Ishikawa (cell line): ENCODE measurements around the gene CPA4.

Experiments used
- CEBPB ChIP-seq: IDR thresholded peaks from 2 replicates; pipeline ENCODE4 v1.6.1; 2012
- CREB1 ChIP-seq: IDR thresholded peaks from 2 replicates; pipeline ENCODE4 v1.6.1; 2012; ENCODE audit warnings: low read depth
- EGR1 ChIP-seq: IDR thresholded peaks from 2 replicates; pipeline ENCODE4 v1.6.1; 2012
- EP300 ChIP-seq: IDR thresholded peaks from 2 replicates; pipeline ENCODE4 v1.6.1; 2012; ENCODE audit warnings: borderline replicate concordance
- FOXM1 ChIP-seq: IDR thresholded peaks from 2 replicates; pipeline ENCODE4 v1.6.1; 2012; ENCODE audit warnings: low read depth, borderline replicate concordance
- TAF1 ChIP-seq: IDR thresholded peaks from 2 replicates; pipeline ENCODE4 v1.6.1; 2012; ENCODE audit warnings: low read depth, mild to moderate bottlenecking
- YY1 ChIP-seq: IDR thresholded peaks from 2 replicates; pipeline ENCODE4 v1.6.1; 2012; ENCODE audit warnings: low read depth
- TF ChIP-seq, protein P1 (sequence below): IDR thresholded peaks from 2 replicates; pipeline ENCODE4 v1.6.1; 2012; ENCODE audit warnings: low read depth, mild to moderate bottlenecking
- TF ChIP-seq, protein P2 (sequence below): IDR thresholded peaks from 2 replicates; pipeline ENCODE4 v1.6.1; 2012

- TF ChIP-seq CREB1 (no peak), CEBPB (no peak), FOXM1 (no peak), YY1 (no peak), EP300 (no peak), EGR1 (no peak), TAF1 (no peak)
- TF ChIP-seq, protein P1, sequence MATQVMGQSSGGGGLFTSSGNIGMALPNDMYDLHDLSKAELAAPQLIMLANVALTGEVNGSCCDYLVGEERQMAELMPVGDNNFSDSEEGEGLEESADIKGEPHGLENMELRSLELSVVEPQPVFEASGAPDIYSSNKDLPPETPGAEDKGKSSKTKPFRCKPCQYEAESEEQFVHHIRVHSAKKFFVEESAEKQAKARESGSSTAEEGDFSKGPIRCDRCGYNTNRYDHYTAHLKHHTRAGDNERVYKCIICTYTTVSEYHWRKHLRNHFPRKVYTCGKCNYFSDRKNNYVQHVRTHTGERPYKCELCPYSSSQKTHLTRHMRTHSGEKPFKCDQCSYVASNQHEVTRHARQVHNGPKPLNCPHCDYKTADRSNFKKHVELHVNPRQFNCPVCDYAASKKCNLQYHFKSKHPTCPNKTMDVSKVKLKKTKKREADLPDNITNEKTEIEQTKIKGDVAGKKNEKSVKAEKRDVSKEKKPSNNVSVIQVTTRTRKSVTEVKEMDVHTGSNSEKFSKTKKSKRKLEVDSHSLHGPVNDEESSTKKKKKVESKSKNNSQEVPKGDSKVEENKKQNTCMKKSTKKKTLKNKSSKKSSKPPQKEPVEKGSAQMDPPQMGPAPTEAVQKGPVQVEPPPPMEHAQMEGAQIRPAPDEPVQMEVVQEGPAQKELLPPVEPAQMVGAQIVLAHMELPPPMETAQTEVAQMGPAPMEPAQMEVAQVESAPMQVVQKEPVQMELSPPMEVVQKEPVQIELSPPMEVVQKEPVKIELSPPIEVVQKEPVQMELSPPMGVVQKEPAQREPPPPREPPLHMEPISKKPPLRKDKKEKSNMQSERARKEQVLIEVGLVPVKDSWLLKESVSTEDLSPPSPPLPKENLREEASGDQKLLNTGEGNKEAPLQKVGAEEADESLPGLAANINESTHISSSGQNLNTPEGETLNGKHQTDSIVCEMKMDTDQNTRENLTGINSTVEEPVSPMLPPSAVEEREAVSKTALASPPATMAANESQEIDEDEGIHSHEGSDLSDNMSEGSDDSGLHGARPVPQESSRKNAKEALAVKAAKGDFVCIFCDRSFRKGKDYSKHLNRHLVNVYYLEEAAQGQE = no peak
- TF ChIP-seq, protein P2, sequence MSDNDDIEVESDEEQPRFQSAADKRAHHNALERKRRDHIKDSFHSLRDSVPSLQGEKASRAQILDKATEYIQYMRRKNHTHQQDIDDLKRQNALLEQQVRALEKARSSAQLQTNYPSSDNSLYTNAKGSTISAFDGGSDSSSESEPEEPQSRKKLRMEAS = no peak
These were observed 13.7 kb upstream of the CPA4 start for GRCh38 chr7:130279286-130279685.
